Endometrial microvascular endothelial cells (primary cell): ENCODE measurements around the gene C17orf50. TPM values are rescaled to one million over a fixed set of nuclear protein-coding genes. Genes with fewer than 3 reads are reported as not detected.

Experiments used
- in situ Hi-C: cut with HindIII; loops from 2 replicates; pipeline ENCODE4 v1.10.0; 2017; ENCODE audit warnings: low sequenced_read_pairs, low pct_unique_long_range_greater_than_20kb; ENCODE audit errors: inconsistent ontology term
- total RNA-seq: library from RNA; depleted of rRNA; stranded (reverse); fragments of >200 nt; gene quantifications from one replicate; pipeline ENCODE4 v1.2.3, GENCODE V29; 2015; ENCODE audit errors: inconsistent ontology term

Gene C17orf50
- total RNA-seq, 1 donor from 2014 or later: not detected

GRCh38 chr17:35773129-35773528 lies 12.4 kb downstream of the C17orf50 start:
- in situ Hi-C loops: no loop called here

- in situ Hi-C loops: no loop called here
Observed at GRCh38 chr17:35773679-35774425, 13.2 kb downstream of the C17orf50 start.

DNA sequence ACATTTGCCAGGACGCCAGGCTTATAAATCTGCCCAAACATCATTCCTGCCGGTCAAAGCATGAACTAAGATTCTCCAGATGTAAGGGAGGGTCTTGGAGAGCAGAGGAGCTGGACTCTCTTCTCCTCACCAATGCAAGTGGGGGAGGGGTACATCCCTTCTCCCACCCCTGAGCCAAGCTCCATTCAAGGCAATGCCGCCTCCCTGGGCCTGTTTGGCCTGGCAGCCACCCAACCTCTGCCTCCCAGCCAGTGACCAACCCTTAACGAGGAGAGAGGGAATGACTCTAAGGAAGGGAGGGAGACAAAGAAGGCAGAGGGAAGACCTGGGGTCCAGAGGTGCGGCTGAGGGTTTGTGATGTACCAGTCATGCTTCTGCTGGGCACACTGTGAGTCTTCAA lies 13.8 kb downstream of the C17orf50 start:
- in situ Hi-C loops: no loop called here

- in situ Hi-C loops: no loop called here
Observed at GRCh38 chr17:35775039-35775438, 14.4 kb downstream of the C17orf50 start.

- in situ Hi-C loops: no loop called here
Observed at GRCh38 chr17:35775583-35775982, 14.9 kb downstream of the C17orf50 start.

- in situ Hi-C loops: no loop called here
Observed at GRCh38 chr17:35778641-35779196, 18.0 kb downstream of the C17orf50 start.

DNA sequence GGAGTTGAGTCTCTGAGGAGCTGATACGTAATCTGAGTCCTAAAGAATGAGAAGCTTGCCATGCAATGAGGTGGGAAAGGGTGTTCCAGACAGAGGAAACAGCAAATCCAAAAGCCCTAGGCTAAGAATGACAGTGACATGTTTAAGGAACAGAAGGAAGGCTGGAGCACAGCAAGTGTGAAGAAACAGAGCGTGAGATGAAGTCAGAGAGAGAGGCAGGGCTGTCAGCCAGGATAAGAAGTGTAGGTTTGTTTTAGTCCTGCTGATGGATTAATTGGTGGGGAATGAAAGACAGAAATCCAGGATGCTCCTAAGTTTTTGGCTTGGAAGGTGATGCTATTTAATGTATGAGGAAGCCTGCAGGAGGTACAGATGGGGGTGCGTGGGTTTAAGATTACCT lies 20.3 kb downstream of the C17orf50 start:
- in situ Hi-C loops: no loop called here

DNA sequence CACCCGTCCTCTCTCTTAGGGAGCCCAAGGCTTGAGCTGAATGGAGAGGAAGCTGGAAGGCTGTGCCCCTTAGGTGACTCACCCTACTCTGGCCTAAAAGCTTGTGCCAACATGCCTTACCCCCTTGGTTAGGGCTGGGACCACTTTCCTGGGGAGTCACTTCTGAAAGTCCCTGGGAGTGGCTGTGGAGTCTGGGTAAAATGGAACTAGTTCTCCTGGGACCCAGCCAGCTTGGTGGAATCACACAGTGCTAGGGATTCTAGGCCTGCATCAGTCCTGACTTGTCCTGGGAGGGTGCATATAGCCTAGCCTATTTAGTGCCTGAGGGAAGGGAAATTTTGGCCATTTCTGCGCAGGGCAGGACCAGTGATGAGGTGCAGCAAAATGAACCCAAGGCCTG lies 24.2 kb downstream of the C17orf50 start:
- in situ Hi-C loops: no loop called here

GRCh38 chr17:35786941-35787432 lies 26.3 kb downstream of the C17orf50 start:
- in situ Hi-C loops: no loop called here

- in situ Hi-C loops: no loop called here
Observed at GRCh38 chr17:35788477-35789368, 28.0 kb downstream of the C17orf50 start.

DNA sequence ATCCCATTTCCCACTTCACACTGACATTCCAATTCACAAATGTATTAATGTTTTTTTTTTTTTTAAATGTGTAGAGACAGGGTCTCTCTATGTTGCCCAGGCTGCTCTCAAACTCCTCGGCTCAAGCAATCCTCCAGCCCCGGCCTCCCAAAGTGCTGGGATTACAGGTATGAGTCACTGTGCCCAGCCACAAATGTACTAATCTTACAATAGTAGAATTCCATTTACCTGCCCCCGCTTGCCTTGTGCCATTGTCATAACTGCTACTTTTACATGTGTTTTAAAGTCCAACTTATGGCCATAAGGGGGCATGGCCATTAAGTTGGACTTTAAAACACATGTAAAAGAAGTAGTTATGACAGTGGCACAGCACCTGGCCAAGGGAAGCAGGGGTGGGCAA lies 30.2 kb downstream of the C17orf50 start:
- in situ Hi-C loops: no loop called here

- in situ Hi-C loops: no loop called here
Observed at GRCh38 chr17:35791681-35792350, 31.1 kb downstream of the C17orf50 start.

DNA sequence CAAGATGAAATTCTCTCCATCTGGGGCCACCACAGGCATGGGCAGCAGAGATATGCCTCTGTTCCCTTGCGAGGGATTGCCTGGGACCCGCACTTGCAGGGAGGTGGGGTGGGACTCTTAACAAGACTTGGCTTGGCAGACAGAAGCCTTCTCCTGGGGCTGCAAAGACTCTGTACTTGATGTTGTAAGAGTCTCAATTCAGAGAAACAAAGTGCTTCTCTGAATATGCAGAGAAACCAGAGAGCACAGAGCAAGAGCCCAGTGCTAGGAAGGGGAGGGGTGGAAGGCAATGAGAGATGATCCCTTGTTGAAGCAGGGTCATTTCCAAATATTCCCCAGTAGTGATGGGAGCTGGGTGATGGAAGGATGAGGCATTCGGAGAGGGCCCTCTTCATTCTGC lies 32.6 kb downstream of the C17orf50 start:
- in situ Hi-C loops: no loop called here

GRCh38 chr17:35795007-35795870 lies 34.6 kb downstream of the C17orf50 start, which contains the start of gene MMP28:
MMP28 (minus strand) TSS chr17:35795641; CDS start chr17:35795377, 264 bp downstream.
- in situ Hi-C loops: no loop called here

GRCh38 chr17:35795871-35796265 lies 35.2 kb downstream of the C17orf50 start:
- in situ Hi-C loops: no loop called here

GRCh38 chr17:35796942-35797341 lies 36.3 kb downstream of the C17orf50 start:
- in situ Hi-C loops: no loop called here

GRCh38 chr17:35797370-35797769 lies 36.7 kb downstream of the C17orf50 start:
- in situ Hi-C loops: no loop called here

- in situ Hi-C loops: no loop called here
Observed at GRCh38 chr17:35797918-35798317, 37.2 kb downstream of the C17orf50 start.
